ENCODE measurements around the gene MYH8. TPM values are rescaled to one million over a fixed set of nuclear protein-coding genes. Genes with fewer than 3 reads are reported as not detected.

The MYH8 gene
- total RNA-seq, 1 donor from 2014 or later, result not detected

DNA sequence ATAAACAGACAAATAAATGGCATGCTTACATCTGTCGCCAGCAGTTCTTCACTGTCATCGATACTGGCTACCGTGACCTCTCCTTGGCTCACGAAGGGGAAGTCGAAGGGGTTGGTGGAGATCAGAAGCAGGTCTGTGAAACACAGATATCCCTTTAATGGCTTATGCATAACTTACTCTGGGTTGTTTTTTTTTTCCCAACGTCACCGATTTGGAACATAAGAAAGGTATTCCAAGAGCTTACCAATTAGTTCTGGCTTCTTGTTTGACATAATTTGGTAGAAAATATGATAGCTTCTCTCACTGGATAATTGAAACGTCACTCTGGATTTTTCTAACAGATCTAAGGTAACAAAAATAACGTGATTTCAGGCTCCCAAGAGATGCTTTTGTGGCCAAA, 67.1 kb downstream of the MYH8 start:
- POLR2A ChIA-PET, result no interaction called here
- Mint-ChIP-seq H3K4me3 (no peak overlapping the region), H3K27ac (no peak overlapping the region), H3K27me3 (no peaks in the 10 kb centered on the region), H3K4me1 (no peaks in the 10 kb centered on the region), H3K36me3 (ENCODE audit: low read depth) (no peaks in the 10 kb centered on the region), H3K9me3 (no peaks in the 10 kb centered on the region)
- CTCF ChIA-PET, result no interaction called here
- TF ChIP-seq, protein P1, sequence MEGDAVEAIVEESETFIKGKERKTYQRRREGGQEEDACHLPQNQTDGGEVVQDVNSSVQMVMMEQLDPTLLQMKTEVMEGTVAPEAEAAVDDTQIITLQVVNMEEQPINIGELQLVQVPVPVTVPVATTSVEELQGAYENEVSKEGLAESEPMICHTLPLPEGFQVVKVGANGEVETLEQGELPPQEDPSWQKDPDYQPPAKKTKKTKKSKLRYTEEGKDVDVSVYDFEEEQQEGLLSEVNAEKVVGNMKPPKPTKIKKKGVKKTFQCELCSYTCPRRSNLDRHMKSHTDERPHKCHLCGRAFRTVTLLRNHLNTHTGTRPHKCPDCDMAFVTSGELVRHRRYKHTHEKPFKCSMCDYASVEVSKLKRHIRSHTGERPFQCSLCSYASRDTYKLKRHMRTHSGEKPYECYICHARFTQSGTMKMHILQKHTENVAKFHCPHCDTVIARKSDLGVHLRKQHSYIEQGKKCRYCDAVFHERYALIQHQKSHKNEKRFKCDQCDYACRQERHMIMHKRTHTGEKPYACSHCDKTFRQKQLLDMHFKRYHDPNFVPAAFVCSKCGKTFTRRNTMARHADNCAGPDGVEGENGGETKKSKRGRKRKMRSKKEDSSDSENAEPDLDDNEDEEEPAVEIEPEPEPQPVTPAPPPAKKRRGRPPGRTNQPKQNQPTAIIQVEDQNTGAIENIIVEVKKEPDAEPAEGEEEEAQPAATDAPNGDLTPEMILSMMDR (IDR thresholded peaks at IDR 0.05), result no peak
- intact Hi-C loops (cut with micrococcal nuclease), result loop anchor here (5.0 kb wide), 1 partner anchor 372 kb away; no protein-coding TSS in a partner anchor
- no peak for DNase-seq
- ATAC-seq (ENCODE audit: low read depth), result no peak

DNA sequence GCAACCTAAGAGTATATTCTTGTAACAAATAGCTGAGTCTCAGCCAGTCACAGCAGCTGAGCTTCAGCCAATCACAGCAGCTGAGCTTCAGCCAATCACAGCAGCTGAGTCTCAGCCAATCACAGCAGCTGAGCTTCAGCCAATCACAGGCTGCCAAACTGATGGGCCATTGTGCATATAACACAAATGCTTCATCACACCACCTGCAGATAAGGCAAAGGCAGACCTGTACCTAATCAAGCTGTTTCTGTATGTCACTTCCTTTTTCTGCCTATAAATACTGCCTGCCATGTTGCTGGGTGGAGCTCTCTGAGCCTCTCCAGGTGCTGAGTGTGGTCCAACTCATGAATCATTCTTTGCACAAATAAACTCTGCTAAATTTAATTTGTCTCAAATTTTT, 68.9 kb downstream of the MYH8 start:
- intact Hi-C loops (cut with micrococcal nuclease), result no loop called here
- Mint-ChIP-seq H3K9me3 (no peaks in the 10 kb centered on the region), H3K27me3 (no peaks in the 10 kb centered on the region), H3K4me3 (no peak overlapping the region), H3K27ac (no peak overlapping the region), H3K36me3 (ENCODE audit: low read depth) (no peaks in the 10 kb centered on the region), H3K4me1 (no peaks in the 10 kb centered on the region)
- CTCF ChIA-PET, result no interaction called here
- TF ChIP-seq, protein P1 (IDR thresholded peaks at IDR 0.05), result no peak
- no peak for ATAC-seq (ENCODE audit: low read depth)
- DNase-seq, result no peak
- POLR2A ChIA-PET, result interaction anchor here (0.8 kb wide), 1 partner anchor 14 kb away, joined by 3 read pairs; no protein-coding TSS in a partner anchor

DNA sequence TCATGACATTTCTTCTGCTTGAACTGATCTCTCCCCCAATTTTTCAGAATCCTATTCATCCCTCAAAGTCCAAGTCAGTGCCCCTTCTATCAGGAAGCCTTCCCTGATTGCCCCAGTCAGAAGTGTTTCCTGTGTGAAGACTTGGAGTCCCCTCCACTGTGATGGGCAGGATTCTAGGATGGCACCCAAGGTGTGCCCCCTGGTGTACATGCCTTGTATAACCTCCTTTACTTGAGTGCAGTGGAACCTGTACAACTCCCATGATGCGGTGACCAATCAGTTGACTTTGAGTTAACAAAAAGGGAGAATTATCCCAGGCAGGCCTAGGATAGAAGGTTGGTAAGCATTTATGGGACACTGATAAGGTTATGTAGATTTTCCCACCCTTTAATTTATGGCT, 72.3 kb downstream of the MYH8 start:
- no peaks in the 10 kb centered on the region for H3K27me3 Mint-ChIP-seq
- intact Hi-C loops (cut with micrococcal nuclease), result no loop called here
- POLR2A ChIA-PET, result no interaction called here
- no peak overlapping the region for H3K27ac Mint-ChIP-seq
- CTCF ChIA-PET, result no interaction called here
- no peaks in the 10 kb centered on the region for H3K9me3 Mint-ChIP-seq
- no peaks in the 10 kb centered on the region for H3K4me1 Mint-ChIP-seq
- DNase-seq, result no peak
- no peak overlapping the region for H3K4me3 Mint-ChIP-seq
- TF ChIP-seq, protein P1 (IDR thresholded peaks at IDR 0.05), result no peak
- no peak for ATAC-seq (ENCODE audit: low read depth)
- no peaks in the 10 kb centered on the region for H3K36me3 Mint-ChIP-seq (ENCODE audit: low read depth)

DNA sequence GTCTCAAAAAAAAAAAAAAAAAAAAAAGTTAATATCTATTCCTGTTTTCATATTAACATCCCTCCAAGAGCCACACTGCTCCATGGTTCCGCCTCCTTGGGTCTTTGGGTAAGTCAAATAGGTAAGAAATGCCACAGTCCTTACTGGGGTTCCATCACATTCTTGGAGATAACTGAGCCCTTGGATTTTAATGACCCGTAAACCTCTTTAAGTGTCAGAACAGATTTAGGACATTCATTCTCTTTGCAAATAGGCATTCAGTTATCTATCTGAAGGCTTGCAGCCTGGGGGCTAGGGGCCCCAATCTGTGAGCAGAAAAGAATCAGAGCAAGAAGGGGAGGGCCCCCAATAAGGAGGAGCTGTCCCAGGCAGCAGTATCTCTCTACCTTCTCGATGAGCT, 76.9 kb downstream of the MYH8 start:
- TF ChIP-seq, protein P1 (IDR thresholded peaks at IDR 0.05), result no peak
- intact Hi-C loops (cut with micrococcal nuclease), result no loop called here
- Mint-ChIP-seq H3K27ac (no peak overlapping the region), H3K36me3 (ENCODE audit: low read depth) (no peaks in the 10 kb centered on the region), H3K4me3 (no peak overlapping the region), H3K9me3 (no peaks in the 10 kb centered on the region), H3K27me3 (no peaks in the 10 kb centered on the region), H3K4me1 (no peaks in the 10 kb centered on the region)
- CTCF ChIA-PET, result no interaction called here
- POLR2A ChIA-PET, result no interaction called here
- DNase-seq (no peak), ATAC-seq (ENCODE audit: low read depth) (no peak)

Other genes starting within 250 kb of the MYH8 start
- 39.8 and 44.2 TPM in 2 replicates for gene GAS7, start 223.3 kb downstream of the MYH8 start, total RNA-seq
- gene MYH13, start 48.9 kb downstream of the MYH8 start, total RNA-seq, result not detected in 2 replicates
- not detected in 2 replicates for gene MYH4, start 47.6 kb upstream of the MYH8 start, total RNA-seq
- gene MYH1, start 96.6 kb upstream of the MYH8 start, total RNA-seq, result not detected in 2 replicates
- gene MYH2, start 127.7 kb upstream of the MYH8 start, total RNA-seq, result not detected in 2 replicates
- 5.8 and 5.9 TPM in 2 replicates for gene MYH3, start 235.4 kb upstream of the MYH8 start, total RNA-seq

Measured in activated B cell treated with CpG ODN at 0.5 μM for 24 hours (primary cell).